ENCODE measurements around the gene FARS2. TPM values are rescaled to one million over a fixed set of nuclear protein-coding genes. Genes with fewer than 3 reads are reported as not detected.

The FARS2 gene
- total RNA-seq, 1 experiment from 2014 or later = 17.8 TPM

DNA sequence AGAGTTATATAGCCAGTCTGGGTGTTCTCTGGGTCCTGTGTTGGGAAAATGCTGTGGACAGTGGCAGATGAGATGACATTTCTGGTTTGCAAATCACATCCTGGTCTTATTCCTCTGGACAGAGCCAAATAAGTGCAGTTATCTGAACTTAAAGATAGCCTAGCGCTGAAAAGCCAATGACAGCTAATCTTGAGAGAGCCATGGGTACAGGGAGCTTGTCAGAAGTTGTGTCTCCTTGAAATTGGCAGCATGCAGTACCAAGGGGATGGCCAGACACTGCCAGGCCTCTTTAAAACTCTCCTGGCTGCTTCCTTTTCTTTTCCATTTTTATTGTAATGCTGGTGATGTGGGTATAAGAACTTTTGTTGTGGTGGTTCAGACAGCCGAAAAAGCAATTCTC is 362.5 kb downstream of the FARS2 start:
- intact Hi-C loops (cut with micrococcal nuclease; ENCODE audit: unreplicated experiment) = no loop called here
- Histone ChIP-seq H3K4me3 (ENCODE audit: low read depth, low read length, poor library complexity, severe bottlenecking) (no peak overlapping the region), H3K36me3 (ENCODE audit: insufficient read depth, low read length, poor library complexity, severe bottlenecking) (no peaks in the 10 kb centered on the region), H3K27me3 (replicated peaks; ENCODE audit: insufficient read depth, low read depth, low read length, poor library complexity) (no peaks in the 10 kb centered on the region), H3K9me3 (ENCODE audit: low read depth, low read length, poor library complexity, severe bottlenecking) (no peaks in the 10 kb centered on the region), H3K27ac (ENCODE audit: low read depth, low read length, poor library complexity, severe bottlenecking) (no peak overlapping the region), H3K4me1 (ENCODE audit: insufficient read depth, low read length, poor library complexity, severe bottlenecking) (no peaks in the 10 kb centered on the region)
- ChIA-PET POLR2A (ENCODE audit: low non-redundant PET) (no interaction called here), CTCF (no interaction called here)
- no peak for DNase-seq (ENCODE audit: low spot score)
- BruUV-seq (replicated peaks) = no TSS peak
- no peak for TF ChIP-seq EZH2 (IDR thresholded peaks at IDR 0.05; ENCODE audit: borderline replicate concordance, low read depth, low read length, poor library complexity, severe bottlenecking)
- TF ChIP-seq, protein P1, sequence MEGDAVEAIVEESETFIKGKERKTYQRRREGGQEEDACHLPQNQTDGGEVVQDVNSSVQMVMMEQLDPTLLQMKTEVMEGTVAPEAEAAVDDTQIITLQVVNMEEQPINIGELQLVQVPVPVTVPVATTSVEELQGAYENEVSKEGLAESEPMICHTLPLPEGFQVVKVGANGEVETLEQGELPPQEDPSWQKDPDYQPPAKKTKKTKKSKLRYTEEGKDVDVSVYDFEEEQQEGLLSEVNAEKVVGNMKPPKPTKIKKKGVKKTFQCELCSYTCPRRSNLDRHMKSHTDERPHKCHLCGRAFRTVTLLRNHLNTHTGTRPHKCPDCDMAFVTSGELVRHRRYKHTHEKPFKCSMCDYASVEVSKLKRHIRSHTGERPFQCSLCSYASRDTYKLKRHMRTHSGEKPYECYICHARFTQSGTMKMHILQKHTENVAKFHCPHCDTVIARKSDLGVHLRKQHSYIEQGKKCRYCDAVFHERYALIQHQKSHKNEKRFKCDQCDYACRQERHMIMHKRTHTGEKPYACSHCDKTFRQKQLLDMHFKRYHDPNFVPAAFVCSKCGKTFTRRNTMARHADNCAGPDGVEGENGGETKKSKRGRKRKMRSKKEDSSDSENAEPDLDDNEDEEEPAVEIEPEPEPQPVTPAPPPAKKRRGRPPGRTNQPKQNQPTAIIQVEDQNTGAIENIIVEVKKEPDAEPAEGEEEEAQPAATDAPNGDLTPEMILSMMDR (conservative IDR thresholded peaks at IDR 0.05; ENCODE audit: low read depth, low read length) = no peak

DNA sequence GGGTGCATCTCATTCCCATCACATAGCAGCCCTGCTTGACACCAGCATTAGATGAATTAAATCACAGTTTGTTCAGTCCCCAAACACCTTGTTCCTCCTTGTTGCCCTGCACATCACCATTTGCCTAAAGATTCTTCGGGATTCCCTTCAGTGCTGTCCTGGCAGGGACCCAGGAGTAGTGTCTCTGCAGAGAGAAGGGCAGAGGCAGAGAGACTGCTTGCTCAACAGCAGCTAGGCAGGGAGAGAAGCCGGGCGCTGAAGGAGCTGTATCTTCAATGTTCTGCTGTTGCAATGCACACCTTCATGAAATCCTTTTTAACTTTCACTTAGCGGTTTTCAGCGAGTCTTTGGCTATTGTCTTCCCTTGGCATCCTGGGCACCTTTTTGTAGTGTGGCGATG is 362.9 kb downstream of the FARS2 start:
- no TSS peak for BruUV-seq (replicated peaks)
- CTCF ChIA-PET = no interaction called here
- no peak overlapping the region for H3K4me3 ChIP-seq (ENCODE audit: low read depth, low read length, poor library complexity, severe bottlenecking)
- H3K4me1 ChIP-seq (ENCODE audit: insufficient read depth, low read length, poor library complexity, severe bottlenecking) = no peaks in the 10 kb centered on the region
- no peaks in the 10 kb centered on the region for H3K27me3 ChIP-seq (replicated peaks; ENCODE audit: insufficient read depth, low read depth, low read length, poor library complexity)
- TF ChIP-seq EZH2 (IDR thresholded peaks at IDR 0.05; ENCODE audit: borderline replicate concordance, low read depth, low read length, poor library complexity, severe bottlenecking) = no peak
- TF ChIP-seq, protein P1 (conservative IDR thresholded peaks at IDR 0.05; ENCODE audit: low read depth, low read length) = no peak
- POLR2A ChIA-PET (ENCODE audit: low non-redundant PET) = no interaction called here
- intact Hi-C loops (cut with micrococcal nuclease; ENCODE audit: unreplicated experiment) = no loop called here
- no peaks in the 10 kb centered on the region for H3K9me3 ChIP-seq (ENCODE audit: low read depth, low read length, poor library complexity, severe bottlenecking)
- no peak overlapping the region for H3K27ac ChIP-seq (ENCODE audit: low read depth, low read length, poor library complexity, severe bottlenecking)
- DNase-seq (ENCODE audit: low spot score) = no peak
- H3K36me3 ChIP-seq (ENCODE audit: insufficient read depth, low read length, poor library complexity, severe bottlenecking) = no peaks in the 10 kb centered on the region

DNA sequence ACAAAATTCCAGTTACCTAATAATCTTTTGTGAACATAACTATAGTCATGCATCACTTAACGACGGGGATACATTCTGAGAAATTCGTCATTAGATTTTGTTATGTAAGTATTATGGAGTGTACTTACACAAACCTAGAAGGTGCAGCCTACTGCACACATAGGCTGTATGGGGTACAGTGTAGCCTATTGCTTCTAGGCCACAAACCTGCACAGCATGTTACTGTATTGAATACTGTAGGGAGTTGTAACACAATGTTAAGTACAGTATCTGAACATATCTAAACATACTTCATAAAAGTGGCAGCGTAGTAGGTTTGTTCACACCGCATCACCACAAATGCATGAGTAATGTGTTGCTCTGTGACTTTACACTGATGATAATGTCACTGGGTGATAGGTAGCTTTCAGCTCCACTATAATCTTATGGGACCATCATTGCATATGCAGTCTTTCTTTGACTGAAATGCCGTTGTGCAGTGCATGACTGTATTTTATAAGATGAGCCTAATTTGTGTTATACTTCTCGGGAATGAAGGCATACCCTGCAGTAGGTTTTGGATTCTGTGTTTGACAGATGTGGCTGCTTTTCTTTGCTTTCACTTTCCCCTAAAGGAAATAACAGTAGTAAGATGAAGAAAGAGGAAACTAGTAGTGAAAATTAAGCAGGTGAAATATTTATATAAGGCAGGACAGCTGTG is 365.6 kb downstream of the FARS2 start:
- no peaks in the 10 kb centered on the region for H3K36me3 ChIP-seq (ENCODE audit: insufficient read depth, low read length, poor library complexity, severe bottlenecking)
- TF ChIP-seq EZH2 (IDR thresholded peaks at IDR 0.05; ENCODE audit: borderline replicate concordance, low read depth, low read length, poor library complexity, severe bottlenecking) = no peak
- TF ChIP-seq, protein P1 (conservative IDR thresholded peaks at IDR 0.05; ENCODE audit: low read depth, low read length) = no peak
- H3K4me3 ChIP-seq (ENCODE audit: low read depth, low read length, poor library complexity, severe bottlenecking) = no peak overlapping the region
- no peak for DNase-seq (ENCODE audit: low spot score)
- H3K27me3 ChIP-seq (replicated peaks; ENCODE audit: insufficient read depth, low read depth, low read length, poor library complexity) = no peaks in the 10 kb centered on the region
- no TSS peak for BruUV-seq (replicated peaks)
- H3K4me1 ChIP-seq (ENCODE audit: insufficient read depth, low read length, poor library complexity, severe bottlenecking) = no peaks in the 10 kb centered on the region
- ChIA-PET POLR2A (ENCODE audit: low non-redundant PET) (no interaction called here), CTCF (no interaction called here)
- intact Hi-C loops (cut with micrococcal nuclease; ENCODE audit: unreplicated experiment) = no loop called here
- H3K27ac ChIP-seq (ENCODE audit: low read depth, low read length, poor library complexity, severe bottlenecking) = no peak overlapping the region
- no peaks in the 10 kb centered on the region for H3K9me3 ChIP-seq (ENCODE audit: low read depth, low read length, poor library complexity, severe bottlenecking)

Measured in A673 (cell line).